Effector memory CD8-positive, alpha-beta T cell (primary cell): ENCODE measurements around the gene DIO3.

ENCODE experiments used
- ATAC-seq: fragments of 150-1000 bp; cut with Tn5 transposase; replicated peaks from 2 replicates; pipeline ENCODE4 v1.10.0; 2021; ENCODE audit warnings: mild to moderate bottlenecking, moderate library complexity
- DNase-seq, 3 experiments: peaks; one replicate each; pipeline ENCODE4 v3.0.0; 2021
- H3K27ac Mint-ChIP-seq, 2 donors: one replicate each; pipeline ENCODE4 v1.8.0; 2022; ENCODE audit warnings: mild to moderate bottlenecking in 2 of 2, mixed read lengths in 2 of 2, moderate library complexity in 2 of 2
- H3K27me3 Mint-ChIP-seq, 2 donors: one replicate each; pipeline ENCODE4 v1.8.0; 2022; ENCODE audit warnings: mixed read lengths in 2 of 2
- H3K36me3 Mint-ChIP-seq: one replicate; pipeline ENCODE4 v1.8.0; 2022; ENCODE audit warnings: mild to moderate bottlenecking, moderate library complexity, mixed read lengths; ENCODE audit not compliant: insufficient read depth
- H3K4me1 Mint-ChIP-seq, 2 donors: one replicate each; pipeline ENCODE4 v1.8.0; 2022; ENCODE audit warnings: low read depth in 2 of 2, mixed read lengths in 2 of 2
- H3K4me3 Mint-ChIP-seq, 2 donors: one replicate each; pipeline ENCODE4 v1.8.0; 2022; ENCODE audit warnings: mild to moderate bottlenecking in 2 of 2, mixed read lengths in 2 of 2, moderate library complexity in 2 of 2
- H3K9me3 Mint-ChIP-seq, 2 donors: one replicate each; pipeline ENCODE4 v1.8.0; 2022; ENCODE audit warnings: mixed read lengths in 2 of 2

DIO3 gene

DNA sequence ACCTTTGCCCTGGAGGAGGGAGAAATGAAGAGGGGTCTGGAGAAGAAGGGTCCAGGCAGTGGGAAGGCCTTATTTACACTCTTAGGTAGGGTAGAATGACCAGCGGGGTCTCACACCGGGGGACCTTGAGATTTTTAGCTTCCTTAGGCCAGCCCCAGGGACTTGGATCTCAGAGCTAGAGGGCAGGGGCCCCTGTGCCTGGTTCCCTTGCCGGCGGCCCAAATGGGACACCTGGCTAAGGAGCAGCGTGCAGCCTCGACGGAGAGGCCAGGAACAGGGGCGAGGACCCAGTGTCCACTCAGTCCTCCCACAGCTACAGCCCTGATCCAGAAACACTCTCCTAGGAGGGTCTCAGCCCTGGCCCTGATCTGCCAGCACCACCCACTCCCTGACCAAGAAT lies 41.8 kb downstream of the DIO3 start:
- Mint-ChIP-seq H3K4me3 (no peak overlapping the region), H3K27ac (no peak overlapping the region), H3K9me3 (no peaks in the 10 kb centered on the region), H3K4me1 (peaks cover 3 to 8% of the 10 kb centered on the region in 2 donors), H3K27me3 (peaks cover 20 to 47% of the 10 kb centered on the region in 2 donors), H3K36me3 (no peaks in the 10 kb centered on the region)
- ATAC-seq (no peak), DNase-seq (no peak)

DNA sequence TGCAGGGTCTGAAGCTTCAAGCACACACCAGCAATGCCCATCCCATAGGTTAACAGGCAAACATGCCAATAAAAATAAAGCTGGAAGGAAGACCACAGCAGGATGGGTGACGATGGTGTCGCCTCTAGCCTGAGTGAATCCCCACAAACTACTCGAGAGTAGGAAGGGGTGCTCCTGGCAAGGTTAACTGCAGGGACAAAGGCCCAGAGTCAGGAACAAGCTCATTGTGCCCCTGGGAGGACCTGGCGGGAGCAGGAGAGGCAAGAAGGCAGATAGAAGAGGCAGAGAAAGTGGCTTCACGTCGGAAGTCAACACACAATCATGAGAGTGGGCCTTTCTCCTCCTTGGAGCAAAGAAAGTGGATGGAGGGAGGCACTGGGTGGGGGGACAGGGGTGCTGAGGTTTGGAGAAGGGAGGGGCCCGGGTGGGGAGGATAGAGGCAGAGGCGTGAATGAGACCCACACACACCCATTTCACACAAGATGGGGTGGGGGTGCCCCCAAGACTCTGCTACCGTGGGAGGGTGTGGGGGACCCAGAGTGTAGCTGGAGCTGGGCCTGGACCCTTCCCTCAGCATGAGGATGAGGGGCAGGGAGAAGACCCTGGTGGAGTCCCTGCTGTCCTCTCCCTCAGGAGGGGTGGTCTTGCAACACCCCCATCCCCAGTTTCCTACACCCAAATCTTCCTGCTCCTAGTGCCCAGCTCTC lies 43.1 kb downstream of the DIO3 start:
- DNase-seq (no peak), ATAC-seq (no peak)
- Mint-ChIP-seq H3K4me3 (no peak overlapping the region), H3K4me1 (no peaks in the 10 kb centered on the region), H3K27me3 (peaks cover 33 to 59% of the 10 kb centered on the region in 2 donors), H3K27ac (no peak overlapping the region), H3K36me3 (no peaks in the 10 kb centered on the region), H3K9me3 (no peaks in the 10 kb centered on the region)

DNA sequence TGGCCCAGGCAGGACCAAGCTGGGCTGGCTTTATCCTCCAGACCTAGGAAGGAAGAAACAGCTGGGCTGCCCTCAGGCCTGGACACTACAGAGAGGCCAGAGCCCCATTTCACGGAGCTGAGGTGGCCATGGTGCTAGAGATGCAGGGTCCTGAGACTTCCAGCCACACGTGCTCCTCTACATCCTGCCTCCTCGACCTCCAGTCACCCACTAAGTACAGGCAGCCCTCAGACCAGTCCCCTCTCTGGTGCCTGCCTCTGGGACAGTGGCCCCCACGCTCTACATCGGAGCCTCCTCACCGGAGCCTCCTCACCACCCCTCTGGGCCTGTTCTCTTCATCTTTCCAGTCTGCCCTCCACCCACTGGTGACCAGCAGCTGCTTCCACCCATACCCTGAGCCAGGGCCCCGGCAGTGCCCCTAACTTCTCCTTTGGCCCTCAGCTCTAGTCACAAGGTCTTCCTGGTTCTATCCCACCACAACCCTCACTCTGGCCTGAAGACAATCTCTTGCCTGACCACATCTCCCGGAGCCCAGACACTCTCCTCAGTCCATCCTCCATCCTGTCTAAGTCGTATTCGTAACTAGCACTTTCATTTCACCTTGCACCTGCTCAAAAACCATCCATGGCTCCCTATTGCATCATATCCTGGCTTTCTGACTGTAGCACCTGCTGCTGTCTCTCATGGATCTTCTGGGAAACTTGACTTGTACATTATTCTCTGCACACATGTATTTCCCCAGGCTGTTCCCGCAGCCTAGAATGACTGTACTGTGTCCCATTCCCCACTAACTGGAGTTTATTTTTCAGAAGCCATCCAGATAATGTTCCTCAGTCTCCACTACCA lies 43.9 kb downstream of the DIO3 start:
- no peaks in the 10 kb centered on the region for H3K9me3 Mint-ChIP-seq
- no peak for DNase-seq
- H3K27me3 Mint-ChIP-seq, result peaks cover 39 to 67% of the 10 kb centered on the region in 2 donors
- H3K36me3 Mint-ChIP-seq, result no peaks in the 10 kb centered on the region
- H3K4me1 Mint-ChIP-seq, result no peaks in the 10 kb centered on the region
- no peak for ATAC-seq
- H3K4me3 Mint-ChIP-seq, result no peak overlapping the region
- H3K27ac Mint-ChIP-seq, result no peak overlapping the region

DNA sequence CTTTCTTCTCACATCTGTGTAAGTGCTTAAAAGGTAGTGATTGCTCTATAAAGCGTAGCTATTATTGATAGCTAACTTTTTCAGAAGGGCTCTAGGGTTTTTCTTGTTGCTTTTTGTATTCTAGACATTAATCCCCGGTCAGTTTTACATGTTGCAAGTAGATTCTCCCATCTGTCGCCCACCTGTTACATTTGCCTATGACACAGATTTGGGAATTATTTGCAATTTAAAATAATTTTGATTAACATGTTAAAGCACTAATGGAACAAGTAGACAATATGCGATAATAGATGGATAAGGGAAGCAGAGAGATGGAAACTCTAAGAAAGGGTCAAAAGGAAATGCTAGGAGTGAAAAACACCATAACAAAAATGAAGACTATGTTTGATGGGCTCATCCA lies 44.5 kb downstream of the DIO3 start:
- H3K27me3 Mint-ChIP-seq, result peaks cover 45 to 74% of the 10 kb centered on the region in 2 donors
- ATAC-seq (no peak), DNase-seq (no peak)
- no peak overlapping the region for H3K4me3 Mint-ChIP-seq
- no peak overlapping the region for H3K27ac Mint-ChIP-seq
- no peaks in the 10 kb centered on the region for H3K36me3 Mint-ChIP-seq
- H3K4me1 Mint-ChIP-seq, result no peaks in the 10 kb centered on the region
- H3K9me3 Mint-ChIP-seq, result no peaks in the 10 kb centered on the region
